GM12891 (cell line): Measurements from ENCODE around the gene TIAM1.

ENCODE experiments used
- DNase-seq: peaks from one replicate; pipeline ENCODE4 v3.0.0; 2011; ENCODE audit warnings: low spot score; ENCODE audit not compliant: insufficient read length
- FAIRE-seq: peaks from 2 replicates; lab custom pipeline; 2011; peaks lifted over from hg19 to GRCh38; lab: Jason Lieb, UNC
- PAX5 ChIP-seq: IDR thresholded peaks from 2 replicates; pipeline ENCODE4 v1.6.1; 2011; ENCODE audit warnings: low read length, moderate library complexity, mild to moderate bottlenecking; ENCODE audit not compliant: insufficient read depth, severe bottlenecking
- POLR2A ChIP-seq: IDR thresholded peaks from 2 replicates; pipeline ENCODE4 v1.6.1; 2011; ENCODE audit warnings: low read depth, low read length, control low read depth
- POLR2AphosphoS5 ChIP-seq: IDR thresholded peaks from 2 replicates; pipeline ENCODE4 v1.6.1; 2011; ENCODE audit warnings: low read depth, low read length, control low read depth
- POU2F2 ChIP-seq: IDR thresholded peaks from 2 replicates; pipeline ENCODE4 v1.6.1; 2011; ENCODE audit warnings: low read depth, mild to moderate bottlenecking, control low read depth, low read length, moderate library complexity
- SPI1 ChIP-seq: IDR thresholded peaks from 2 replicates; pipeline ENCODE4 v1.6.1; 2011; ENCODE audit warnings: low read depth, low read length, control low read depth
- TAF1 ChIP-seq: IDR thresholded peaks from 2 replicates; pipeline ENCODE4 v1.6.1; 2011; ENCODE audit warnings: low read depth, low read length, control low read depth

Gene TIAM1

GRCh38 chr21:31281561-31281960 lies 62.5 kb downstream of the TIAM1 start:
- TF ChIP-seq TAF1 (no peak), POLR2AphosphoS5 (no peak), PAX5 (no peak), POU2F2 (no peak), SPI1 (no peak), POLR2A (no peak)
- FAIRE-seq (no peak), DNase-seq (no peak)

DNA sequence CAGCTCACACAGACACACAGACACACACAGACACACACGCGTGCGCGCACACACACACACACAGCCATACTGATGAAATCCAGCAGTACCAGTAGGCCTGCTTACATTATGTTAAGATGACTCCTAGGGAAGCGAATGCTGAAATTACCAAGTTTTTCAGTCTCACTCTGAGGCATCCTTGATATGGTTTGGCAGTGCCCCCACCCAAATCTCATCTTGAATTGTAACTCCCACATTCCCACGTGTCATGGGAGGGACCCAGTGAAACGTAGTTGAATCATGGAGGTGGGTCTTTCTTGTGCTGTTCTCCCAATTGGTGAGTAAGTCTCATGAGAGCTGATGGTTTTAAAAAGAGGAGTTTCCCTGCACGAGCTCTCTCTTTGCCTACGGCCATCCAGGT lies 64.1 kb downstream of the TIAM1 start:
- no peak for TF ChIP-seq POLR2AphosphoS5
- no peak for TF ChIP-seq POLR2A
- TF ChIP-seq PAX5: no peak
- TF ChIP-seq POU2F2: no peak
- TF ChIP-seq TAF1: no peak
- TF ChIP-seq SPI1: no peak
- FAIRE-seq: no peak
- DNase-seq: no peak

DNA sequence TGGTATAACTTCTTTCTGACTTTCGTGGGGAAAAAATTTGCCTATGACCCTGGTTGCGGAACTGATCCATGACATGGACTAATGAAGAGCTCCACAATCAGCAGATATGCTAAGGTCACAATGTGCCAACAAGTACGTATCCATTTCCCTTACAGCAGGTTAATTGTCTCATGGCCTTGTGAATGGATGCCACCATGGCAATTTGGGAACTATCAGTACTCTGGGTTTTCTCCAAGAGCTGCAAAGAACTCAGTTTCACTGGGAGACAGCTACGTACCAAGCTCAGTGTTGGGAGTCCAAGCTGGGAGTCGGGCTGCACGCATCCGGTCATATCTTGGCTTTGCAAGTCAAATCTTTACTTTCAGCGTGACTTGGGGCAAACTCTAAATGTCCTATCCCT lies 64.8 kb downstream of the TIAM1 start:
- FAIRE-seq (no peak), DNase-seq (no peak)
- TF ChIP-seq POLR2AphosphoS5: no peak
- no peak for TF ChIP-seq POLR2A

DNA sequence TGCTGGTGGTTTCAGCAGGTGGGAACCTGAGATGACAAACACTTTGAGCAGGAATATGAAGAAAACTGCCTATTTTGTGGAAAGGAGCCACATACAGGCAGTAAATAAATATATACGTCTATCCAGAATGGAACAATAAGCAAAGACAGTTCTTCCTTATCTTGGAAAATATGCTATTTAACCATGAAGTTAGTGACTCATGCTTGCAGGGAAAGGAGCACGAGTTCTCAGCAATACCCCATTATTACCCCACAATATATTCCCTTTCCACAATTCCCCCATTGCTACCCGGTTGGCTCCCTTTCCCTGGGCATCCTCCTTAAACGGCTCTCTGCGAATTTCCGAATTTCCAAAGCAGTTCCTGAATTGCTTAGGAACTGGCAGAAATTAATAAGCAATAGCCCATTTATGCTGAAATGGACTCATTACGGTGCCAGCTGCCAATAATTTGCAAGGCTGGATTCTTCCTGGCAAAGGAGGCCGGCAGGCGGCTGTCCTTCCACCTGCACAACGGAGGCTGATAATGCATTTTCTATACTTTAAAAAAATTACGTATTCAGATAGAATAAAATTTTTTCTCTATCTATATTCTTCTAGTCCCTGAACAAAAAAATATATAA lies 65.4 kb downstream of the TIAM1 start:
- DNase-seq: no peak
- TF ChIP-seq SPI1 (no peak), TAF1 (no peak), POLR2A (no peak), PAX5 (no peak), POU2F2 (no peak), POLR2AphosphoS5 (no peak)
- FAIRE-seq: no peak

- FAIRE-seq: no peak
- TF ChIP-seq POLR2AphosphoS5 (no peak), TAF1 (no peak), SPI1 (no peak), POLR2A (no peak), PAX5 (no peak), POU2F2 (no peak)
- DNase-seq: no peak
Observed at GRCh38 chr21:31276663-31277062, 67.4 kb downstream of the TIAM1 start.

DNA sequence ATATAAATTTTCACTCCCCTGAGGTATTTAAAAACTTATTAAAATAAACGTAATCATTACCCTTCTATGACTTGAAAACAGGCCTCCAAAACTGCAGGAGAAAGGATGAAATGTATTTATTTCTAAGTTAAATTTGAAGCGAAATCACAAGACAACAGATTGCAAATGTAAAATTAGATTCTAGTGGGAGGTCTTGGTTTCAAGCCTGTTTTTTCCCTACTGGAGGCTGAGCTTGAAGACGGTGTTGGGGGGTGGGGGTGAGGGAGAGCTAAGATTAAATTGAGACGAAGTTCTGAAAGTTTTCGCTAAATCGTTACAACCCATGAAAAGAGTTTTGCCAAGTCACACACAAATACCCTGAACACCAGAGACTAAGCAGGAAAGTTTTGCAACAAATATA lies 68.2 kb downstream of the TIAM1 start:
- no peak for FAIRE-seq
- TF ChIP-seq POU2F2: no peak
- no peak for DNase-seq

- FAIRE-seq (no peak), DNase-seq (no peak)
- TF ChIP-seq TAF1: no peak
- TF ChIP-seq POU2F2: no peak
- TF ChIP-seq SPI1: no peak
- TF ChIP-seq POLR2A: no peak
- TF ChIP-seq PAX5: no peak
- no peak for TF ChIP-seq POLR2AphosphoS5
Observed at GRCh38 chr21:31273278-31273677, 70.8 kb downstream of the TIAM1 start.

GRCh38 chr21:31268090-31268489 lies 76.0 kb downstream of the TIAM1 start:
- TF ChIP-seq SPI1: no peak
- no peak for TF ChIP-seq POLR2A
- TF ChIP-seq POLR2AphosphoS5: no peak
- no peak for TF ChIP-seq TAF1
- DNase-seq: no peak
- FAIRE-seq: no peak

- FAIRE-seq: no peak
- no peak for DNase-seq
- no peak for TF ChIP-seq PAX5
- no peak for TF ChIP-seq SPI1
- TF ChIP-seq POLR2A: no peak
- no peak for TF ChIP-seq POLR2AphosphoS5
- no peak for TF ChIP-seq POU2F2
- no peak for TF ChIP-seq TAF1
Observed at GRCh38 chr21:31267644-31268043, 76.4 kb downstream of the TIAM1 start.

- FAIRE-seq (no peak), DNase-seq (no peak)
- TF ChIP-seq POLR2AphosphoS5: no peak
- no peak for TF ChIP-seq TAF1
- TF ChIP-seq SPI1: no peak
- TF ChIP-seq POU2F2: no peak
- TF ChIP-seq POLR2A: no peak
- TF ChIP-seq PAX5: no peak
Observed at GRCh38 chr21:31266241-31266640, 77.8 kb downstream of the TIAM1 start.
